Prostate gland (tissue), 2 donors: Measurements from ENCODE around the gene ZNF667. TPM values are rescaled to one million over a fixed set of nuclear protein-coding genes. Genes with fewer than 3 reads are reported as not detected.

Source experiments
- DNase-seq: peaks from one replicate; pipeline ENCODE4 v3.0.0-alpha.2; 2019; ENCODE audit warnings: low spot score
- H3K27ac ChIP-seq, 2 donors: fragments of 200-600 bp; sonication (generic); 2 replicates each; pipeline ENCODE4 v1.5.1; 2017 to 2019
- H3K27me3 ChIP-seq: fragments of 200-600 bp; sonication (generic); replicated peaks from 2 replicates; pipeline ENCODE4 v1.5.1; 2019; ENCODE audit not compliant: insufficient read depth
- H3K36me3 ChIP-seq, 2 donors: fragments of 200-600 bp; sonication (generic); 1 replicate in 1 of 2; 2 replicates in 1 of 2; pipeline versions ENCODE4 v1.5.1 to v1.8.1; 2017 to 2019
- H3K4me1 ChIP-seq: fragments of 200-600 bp; sonication (generic); replicated peaks from 2 replicates; pipeline ENCODE4 v1.5.1; 2019
- H3K4me3 ChIP-seq, 2 donors: fragments of 200-600 bp; sonication (generic); 2 replicates each; pipeline ENCODE4 v1.5.1; 2017 to 2019
- H3K9me3 ChIP-seq: fragments of 200-600 bp; sonication (generic); 2 replicates; pipeline ENCODE4 v1.5.1; 2017
- CTCF ChIP-seq, 4 experiments: fragments of 200-600 bp in 2 of 4; fragments of 450-650 bp in 2 of 4; sonication (generic) in 2 of 4; IDR thresholded peaks; 1 replicate in 3 of 4; 2 replicates in 1 of 4; pipeline ENCODE4 v1.5.1; 2016 to 2019; ENCODE audit warnings: antibody characterized with exemption in 4 of 4, mild to moderate bottlenecking in 2 of 4, moderate library complexity in 2 of 4
- POLR2A ChIP-seq: fragments of 450-650 bp; IDR thresholded peaks from one replicate; pipeline ENCODE4 v1.6.1; 2016; ENCODE audit warnings: antibody characterized with exemption, mild to moderate bottlenecking
- POLR2AphosphoS5 ChIP-seq: sonication (generic); formaldehyde crosslinking; IDR thresholded peaks from one replicate; pipeline ENCODE4 v1.6.1; 2017; ENCODE audit warnings: antibody characterized with exemption
- WGBS: methylation state at CpG from one replicate; pipeline ENCODE4 v1.1.5; 2018; 5-methylcytosine and 5-hydroxymethylcytosine counted together
- intact Hi-C: fragments of 100-400 bp; cut with DNase I; formaldehyde crosslinking; loops from one replicate; pipeline ENCODE4 v1.14.2; 2022
- total RNA-seq, 2 donors: library from RNA; depleted of rRNA; stranded (reverse); fragments of >200 nt; gene quantifications; one replicate each; pipeline ENCODE4 v1.1.0, GENCODE V29; 2016

Gene ZNF667
- total RNA-seq, 2 donors from 2014 or later, result 5.5 to 7.6 TPM

GRCh38 chr19:56441206-56441792 is 35.8 kb downstream of the ZNF667 start:
- H3K4me3 ChIP-seq, result no peak overlapping the region
- H3K27ac ChIP-seq, result no peak overlapping the region
- intact Hi-C loops, result no loop called here
- WGBS, result 95% methylated on average over 8 of the region's 8 CpGs
- TF ChIP-seq CTCF (IDR thresholded peaks at IDR 0.05), result no peak
- no peak for TF ChIP-seq POLR2A
- no peak for TF ChIP-seq POLR2AphosphoS5
- no peaks in the 10 kb centered on the region for H3K27me3 ChIP-seq
- peaks cover 8% of the 10 kb centered on the region for H3K9me3 ChIP-seq
- no peak for DNase-seq
- no peaks in the 10 kb centered on the region for H3K36me3 ChIP-seq
- H3K4me1 ChIP-seq, result no peaks in the 10 kb centered on the region

DNA sequence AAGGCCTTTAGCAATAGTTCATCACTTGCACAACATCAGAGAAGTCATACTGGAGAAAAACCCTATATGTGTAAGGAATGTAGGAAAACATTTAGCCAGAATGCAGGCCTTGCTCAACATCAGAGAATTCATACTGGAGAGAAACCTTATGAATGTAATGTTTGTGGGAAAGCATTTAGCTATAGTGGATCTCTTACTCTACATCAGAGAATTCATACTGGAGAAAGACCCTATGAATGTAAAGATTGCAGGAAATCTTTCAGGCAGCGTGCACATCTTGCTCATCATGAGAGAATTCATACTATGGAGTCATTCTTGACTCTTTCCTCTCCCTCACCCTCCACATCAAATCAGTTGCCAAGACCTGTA is 53.2 kb downstream of the ZNF667 start:
- 93% methylated on average over 1 of the region's 1 CpG for WGBS
- TF ChIP-seq CTCF (IDR thresholded peaks at IDR 0.05), result no peak
- TF ChIP-seq POLR2A, result no peak
- no peak for TF ChIP-seq POLR2AphosphoS5
- no peak overlapping the region for H3K4me3 ChIP-seq
- H3K27ac ChIP-seq, result no peak overlapping the region
- H3K4me1 ChIP-seq, result no peaks in the 10 kb centered on the region
- peaks cover 7% of the 10 kb centered on the region for H3K9me3 ChIP-seq
- no peak for DNase-seq
- H3K27me3 ChIP-seq, result no peaks in the 10 kb centered on the region
- H3K36me3 ChIP-seq, result no peaks in the 10 kb centered on the region
- intact Hi-C loops, result no loop called here

DNA sequence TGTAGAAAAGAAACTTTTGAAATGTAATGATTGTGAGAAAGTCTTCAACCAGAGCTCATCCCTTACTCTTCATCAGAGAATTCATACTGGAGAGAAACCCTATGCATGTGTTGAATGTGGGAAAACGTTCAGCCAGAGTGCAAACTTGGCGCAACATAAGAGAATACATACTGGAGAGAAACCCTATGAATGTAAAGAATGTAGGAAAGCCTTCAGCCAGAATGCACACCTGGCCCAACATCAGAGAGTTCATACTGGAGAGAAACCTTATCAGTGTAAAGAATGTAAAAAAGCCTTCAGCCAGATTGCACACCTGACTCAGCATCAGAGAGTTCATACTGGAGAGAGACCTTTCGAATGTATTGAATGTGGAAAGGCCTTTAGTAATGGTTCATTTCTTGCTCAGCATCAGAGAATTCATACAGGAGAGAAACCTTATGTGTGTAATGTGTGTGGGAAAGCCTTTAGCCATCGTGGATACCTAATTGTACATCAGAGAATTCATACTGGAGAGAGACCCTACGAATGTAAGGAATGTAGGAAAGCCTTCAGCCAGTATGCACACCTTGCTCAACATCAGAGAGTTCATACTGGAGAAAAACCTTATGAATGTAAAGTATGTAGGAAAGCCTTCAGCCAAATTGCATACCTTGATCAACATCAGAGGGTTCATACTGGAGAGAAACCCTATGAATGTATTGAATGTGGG is 53.7 kb downstream of the ZNF667 start:
- Histone ChIP-seq H3K27me3 (no peaks in the 10 kb centered on the region), H3K4me3 (no peak overlapping the region), H3K36me3 (no peaks in the 10 kb centered on the region), H3K4me1 (no peaks in the 10 kb centered on the region), H3K27ac (no peak overlapping the region), H3K9me3 (peaks cover 7% of the 10 kb centered on the region)
- no peak for TF ChIP-seq POLR2AphosphoS5
- TF ChIP-seq POLR2A, result no peak
- no peak for TF ChIP-seq CTCF (IDR thresholded peaks at IDR 0.05)
- no peak for DNase-seq
- 91% methylated on average over 5 of the region's 5 CpGs for WGBS
- intact Hi-C loops, result no loop called here

DNA sequence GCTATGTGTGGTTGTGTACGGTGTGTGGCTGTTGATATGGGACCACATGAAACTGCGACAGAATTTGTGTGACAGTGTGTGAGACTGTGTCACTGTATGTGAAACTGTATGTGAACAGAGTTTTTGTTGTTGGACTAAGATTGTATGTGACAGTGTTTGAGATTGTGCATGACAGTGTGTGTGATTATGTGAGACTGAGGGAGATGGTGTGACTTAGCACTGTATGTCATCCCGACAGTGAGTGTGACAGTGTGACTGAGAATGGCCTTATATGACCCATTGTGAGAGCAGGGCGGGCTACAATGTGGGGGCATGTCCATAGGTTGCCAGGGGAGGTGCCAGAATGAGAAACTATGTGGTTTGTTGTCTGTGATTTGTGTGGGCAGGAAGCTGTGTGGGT is 72.1 kb downstream of the ZNF667 start:
- Histone ChIP-seq H3K4me1 (no peaks in the 10 kb centered on the region), H3K27ac (no peak overlapping the region), H3K36me3 (peaks cover 0 to 6% of the 10 kb centered on the region in 2 donors), H3K9me3 (no peaks in the 10 kb centered on the region), H3K27me3 (no peaks in the 10 kb centered on the region), H3K4me3 (no peak overlapping the region)
- no peak for TF ChIP-seq CTCF (IDR thresholded peaks at IDR 0.05)
- intact Hi-C loops, result no loop called here
- 94% methylated on average over 4 of the region's 4 CpGs for WGBS
- DNase-seq, result no peak

GRCh38 chr19:56404705-56405056 is 72.5 kb downstream of the ZNF667 start:
- TF ChIP-seq CTCF (IDR thresholded peaks at IDR 0.05) (no peak), POLR2AphosphoS5 (no peak), POLR2A (no peak)
- H3K36me3 ChIP-seq, result peaks cover 0 to 6% of the 10 kb centered on the region in 2 donors
- no peaks in the 10 kb centered on the region for H3K27me3 ChIP-seq
- H3K9me3 ChIP-seq, result no peaks in the 10 kb centered on the region
- H3K4me3 ChIP-seq, result peak overlapping the region; percentile 63 to 94
- DNase-seq, result no peak
- intact Hi-C loops, result no loop called here
- no peaks in the 10 kb centered on the region for H3K4me1 ChIP-seq
- H3K27ac ChIP-seq, result peak overlapping the region in 1 of 2 donors; percentile 99
- WGBS, result 69% methylated on average over 9 of the region's 9 CpGs
